Globus pallidus (tissue), 1 donor: ENCODE measurements around the gene TBC1D14.

ENCODE experiments used
- DNase-seq: peaks from one replicate; pipeline ENCODE4 v3.0.0-alpha.2; 2015; ENCODE audit warnings: low spot score

The TBC1D14 gene

DNA sequence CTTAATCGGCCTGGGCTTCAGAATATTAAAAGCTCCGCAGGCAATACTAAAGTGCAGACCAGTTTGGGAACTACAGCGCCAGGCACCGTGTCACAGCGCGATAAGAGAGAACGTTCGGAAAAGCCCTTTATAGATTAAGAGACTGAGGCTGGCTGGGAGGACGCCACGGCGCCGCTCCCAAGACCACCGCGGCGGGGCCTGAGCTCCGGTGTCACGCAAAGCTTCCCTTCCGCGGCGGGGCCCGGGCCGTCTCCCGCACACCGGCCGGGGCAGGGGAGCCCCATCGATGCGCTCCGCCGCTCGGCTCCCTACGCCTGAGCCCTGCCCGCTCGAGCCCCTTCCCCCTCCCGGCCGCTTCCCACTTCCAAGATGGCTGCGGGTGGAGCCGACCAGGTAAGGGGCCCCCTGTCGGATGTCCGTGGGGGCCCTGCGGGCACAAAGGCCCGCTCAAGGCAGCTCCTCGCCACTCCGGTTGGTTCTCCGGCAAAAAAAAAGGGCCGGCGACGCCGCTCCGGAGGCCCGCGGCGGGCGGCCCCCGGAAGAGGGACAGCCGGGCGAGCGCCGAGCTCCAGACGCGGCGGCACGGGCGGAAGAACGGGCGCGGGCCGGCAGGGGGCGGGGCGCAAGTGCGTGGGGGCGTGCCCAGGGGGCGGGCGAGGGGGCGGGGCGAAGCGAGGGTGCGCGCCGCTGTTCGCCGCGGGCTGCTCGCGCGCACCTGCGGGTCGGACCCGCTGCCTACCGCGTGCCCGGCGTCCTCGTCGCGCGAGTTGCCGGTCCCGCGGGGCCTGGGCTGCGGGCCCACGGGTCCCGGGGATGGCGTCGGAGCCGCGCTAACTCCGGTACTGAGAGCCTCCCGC lies at the start of gene TBC1D14:
Gene TBC1D14 (plus strand): TSS at position 714 of the 857 bp plus-strand sequence. CDS start 13,564 bp downstream, outside the sequence.
- peak; percentile 88 for DNase-seq

DNA sequence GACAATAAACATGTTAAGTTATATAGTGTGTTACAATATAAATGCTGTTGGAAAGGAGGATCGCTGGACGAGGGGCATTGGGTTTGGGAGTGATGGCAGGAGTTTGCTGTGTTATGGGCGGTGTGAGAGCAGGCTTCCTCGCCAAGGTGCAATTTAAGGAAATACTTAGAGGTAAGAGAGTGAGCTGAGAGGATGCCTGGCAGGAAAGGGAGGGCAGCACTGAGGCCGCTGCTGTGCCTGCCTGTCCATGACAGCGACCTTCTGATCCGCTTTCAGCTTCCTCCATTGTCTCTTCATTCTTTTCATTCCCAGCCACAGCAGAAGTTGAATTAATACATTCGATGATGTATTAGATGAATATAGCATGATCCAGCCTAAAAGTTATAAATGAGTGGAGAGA lies 41.2 kb upstream of the TBC1D14 start:
- no peak for DNase-seq

DNA sequence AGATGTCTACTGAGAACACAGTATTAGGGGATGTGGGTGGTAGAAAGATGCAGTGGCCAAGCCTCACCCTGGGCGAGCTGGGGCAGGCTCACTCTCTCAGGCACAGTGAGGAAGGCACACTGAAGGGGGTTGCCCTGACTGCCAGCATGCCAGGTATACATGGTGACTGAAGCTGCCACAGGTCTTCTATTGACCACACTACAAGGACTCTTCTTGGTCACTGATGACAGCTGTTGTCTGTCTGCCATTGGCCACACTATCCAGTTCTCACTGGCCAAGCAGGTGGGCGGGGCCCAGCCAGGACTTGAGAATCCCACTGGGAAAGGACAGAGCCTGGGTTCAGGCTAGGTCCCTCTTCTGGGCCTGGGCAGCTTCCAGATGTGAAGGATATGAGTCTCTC lies 39.7 kb upstream of the TBC1D14 start:
- DNase-seq = no peak

DNA sequence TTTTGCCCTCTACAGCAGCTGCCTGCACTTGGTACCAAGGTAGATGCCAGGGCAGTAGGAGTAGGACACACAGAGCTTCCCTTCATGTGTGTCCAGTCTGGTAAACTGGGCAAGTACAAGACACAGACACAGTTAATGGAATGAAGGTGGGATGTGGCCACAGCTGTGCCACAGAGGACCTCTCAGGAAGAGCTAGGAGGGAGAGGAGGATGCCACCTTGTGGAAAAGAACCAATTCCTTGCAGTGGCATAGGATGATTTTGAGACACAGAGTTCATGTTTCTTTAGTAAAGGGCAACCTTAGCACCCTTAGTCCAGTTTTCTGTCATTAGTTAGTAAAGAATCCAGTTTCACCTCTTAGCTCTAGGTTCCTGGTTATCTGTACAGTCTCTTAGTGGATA lies 36.3 kb upstream of the TBC1D14 start:
- DNase-seq = no peak

DNA sequence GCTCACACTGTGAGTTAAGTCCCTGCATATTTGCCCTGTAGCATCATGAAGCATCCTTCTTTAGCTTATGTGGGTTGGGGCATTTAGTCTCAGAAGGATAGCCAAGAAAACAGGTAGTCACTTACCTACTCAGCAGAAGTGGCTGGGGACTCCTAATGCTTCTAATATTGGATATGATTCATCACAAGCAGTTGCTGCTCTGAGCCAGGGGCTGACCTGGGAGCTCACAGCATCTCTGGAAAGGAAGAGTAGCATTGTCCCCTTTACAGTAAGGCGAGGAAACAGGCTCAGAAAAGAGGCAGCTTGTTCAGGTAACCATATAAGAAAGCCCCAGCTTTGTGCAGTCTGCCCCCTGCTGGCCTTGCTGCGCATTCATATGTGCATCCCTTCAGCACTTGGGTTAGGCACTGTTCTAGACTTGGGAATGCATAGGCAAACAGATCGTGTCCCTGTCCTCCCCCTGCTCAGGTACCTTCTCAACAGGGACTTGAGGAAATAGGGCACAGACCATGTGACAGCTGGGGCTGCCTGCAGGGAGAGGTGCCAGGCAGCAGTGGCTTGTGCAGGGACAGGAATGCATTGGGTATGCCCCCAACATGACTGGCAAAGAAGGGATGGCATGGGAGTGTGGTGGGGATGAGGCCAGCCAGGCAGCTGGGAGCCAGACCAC lies 35.7 kb upstream of the TBC1D14 start:
- DNase-seq = peak; percentile 76

- no peak for DNase-seq
Measured at GRCh38 chr4:6874981-6875380, 34.6 kb upstream of the TBC1D14 start.

- DNase-seq = peak; percentile 73
Measured at GRCh38 chr4:6875431-6875831, 34.2 kb upstream of the TBC1D14 start.

DNA sequence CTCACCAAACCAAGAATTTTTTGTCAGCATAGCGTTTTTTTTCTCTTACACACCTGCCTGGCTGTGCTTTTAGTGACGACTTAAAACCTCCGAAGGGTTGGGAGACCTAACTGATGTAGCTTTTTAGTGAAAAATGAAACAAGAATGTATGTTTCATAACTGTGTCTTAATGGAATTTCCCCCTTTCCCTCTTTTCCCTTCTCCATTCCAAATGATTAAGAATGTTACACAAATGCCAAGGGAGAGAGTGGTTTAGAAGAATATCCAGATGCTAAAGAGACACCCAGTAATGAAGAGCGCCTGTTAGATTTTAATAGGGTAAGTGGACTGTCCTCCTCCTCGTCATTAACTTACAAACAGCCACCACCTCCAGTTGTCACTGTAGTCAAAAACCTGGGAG lies 33.2 kb upstream of the TBC1D14 start:
- DNase-seq = no peak

DNA sequence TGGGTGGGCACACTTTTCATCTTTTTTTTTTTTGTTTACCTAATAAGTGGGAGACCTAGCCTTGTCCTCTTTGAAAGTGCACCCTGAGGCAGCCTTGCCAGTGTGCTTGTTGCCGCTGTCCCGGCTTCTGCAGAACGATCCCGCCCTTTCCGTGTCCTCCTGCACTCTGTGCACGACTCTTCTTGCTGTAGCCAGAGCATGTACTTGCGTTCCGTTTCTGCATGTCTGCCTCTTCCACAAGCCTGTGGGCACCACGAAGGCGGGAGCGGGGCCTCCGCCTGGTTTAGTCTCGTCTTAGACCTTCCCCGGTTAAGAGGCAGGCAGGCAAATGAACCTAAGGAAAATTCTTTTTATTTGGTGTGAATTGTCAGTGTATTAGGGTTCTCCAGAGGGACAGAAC lies 32.6 kb upstream of the TBC1D14 start:
- DNase-seq = no peak

GRCh38 chr4:6878451-6879059 lies 31.1 kb upstream of the TBC1D14 start:
- no peak for DNase-seq

DNA sequence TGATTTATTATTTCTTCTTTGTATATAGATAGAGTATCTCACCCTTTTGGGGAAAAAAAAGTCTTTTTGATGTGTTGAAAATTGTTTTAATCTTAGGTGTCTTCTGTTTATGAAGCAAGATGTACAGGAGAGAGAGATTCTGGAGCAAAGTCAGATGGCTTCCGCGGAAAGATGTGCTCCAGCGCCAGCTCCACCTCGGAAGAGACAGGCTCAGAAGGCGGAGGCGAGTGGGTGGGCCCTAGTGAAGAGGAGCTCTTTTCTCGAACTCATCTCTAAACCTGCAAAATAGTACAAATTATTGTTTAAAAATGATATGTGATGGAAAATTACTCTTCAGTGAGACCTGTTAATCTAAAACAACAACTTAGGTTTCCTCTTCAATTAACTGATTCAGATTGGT lies 28.9 kb upstream of the TBC1D14 start:
- DNase-seq = no peak

GRCh38 chr4:6881908-6882307 lies 27.7 kb upstream of the TBC1D14 start:
- no peak for DNase-seq

- no peak for DNase-seq
Measured at GRCh38 chr4:6884341-6884870, 25.2 kb upstream of the TBC1D14 start.

DNA sequence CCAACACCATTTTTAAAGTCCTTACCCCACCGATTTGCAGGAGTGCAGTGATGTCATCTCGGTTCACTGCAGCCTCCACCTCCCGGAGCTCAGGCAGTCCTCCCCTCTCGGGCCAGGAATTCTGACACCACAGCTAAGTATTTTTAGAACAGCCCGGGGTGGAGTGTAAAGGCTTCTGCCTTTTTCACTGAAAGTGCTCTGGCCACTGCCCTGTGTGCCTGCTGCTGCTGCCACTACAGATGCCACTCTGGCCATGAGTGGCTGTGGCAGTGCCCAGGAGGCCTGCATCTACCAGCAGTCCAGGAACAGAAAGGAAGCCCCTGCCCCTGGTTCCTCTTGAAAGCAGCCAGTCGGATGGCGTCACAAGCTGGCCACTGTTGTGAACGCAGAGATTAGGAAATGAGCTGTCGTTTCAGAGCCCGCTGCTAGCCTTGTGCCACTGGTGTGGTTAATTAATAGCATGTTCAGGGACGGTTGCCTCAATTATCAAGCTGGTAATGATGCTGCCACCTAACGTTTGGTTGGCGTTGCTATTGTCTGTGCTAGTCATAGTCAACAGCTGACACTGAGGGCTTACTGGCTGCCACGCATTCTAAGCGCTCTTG lies 23.6 kb upstream of the TBC1D14 start:
- peak; percentile 83 for DNase-seq

DNA sequence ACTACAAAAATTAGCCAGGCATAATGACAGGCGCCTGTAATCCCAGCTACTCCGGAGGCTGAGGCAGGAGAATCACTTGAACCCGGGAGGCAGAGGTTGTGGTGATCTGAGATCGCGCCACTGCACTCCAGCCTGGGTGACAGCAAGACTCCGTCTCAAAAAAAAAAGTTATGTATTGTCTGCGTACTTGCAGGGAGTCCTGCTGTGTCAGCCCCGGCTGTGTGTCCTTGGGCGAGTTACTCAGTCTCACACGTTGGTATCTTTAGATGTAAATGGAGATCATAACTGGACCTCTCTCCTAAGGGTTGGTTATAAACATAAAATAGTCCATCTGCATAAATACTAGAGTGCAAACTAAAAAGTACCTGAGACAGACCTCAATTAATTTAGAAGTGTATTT lies 22.7 kb upstream of the TBC1D14 start:
- DNase-seq = no peak

- DNase-seq = peak; percentile 47
Measured at GRCh38 chr4:6887591-6888371, 21.8 kb upstream of the TBC1D14 start.

GRCh38 chr4:6888506-6889071 lies 21.0 kb upstream of the TBC1D14 start:
- no peak for DNase-seq

- DNase-seq = no peak
Measured at GRCh38 chr4:6889101-6889735, 20.4 kb upstream of the TBC1D14 start.

DNA sequence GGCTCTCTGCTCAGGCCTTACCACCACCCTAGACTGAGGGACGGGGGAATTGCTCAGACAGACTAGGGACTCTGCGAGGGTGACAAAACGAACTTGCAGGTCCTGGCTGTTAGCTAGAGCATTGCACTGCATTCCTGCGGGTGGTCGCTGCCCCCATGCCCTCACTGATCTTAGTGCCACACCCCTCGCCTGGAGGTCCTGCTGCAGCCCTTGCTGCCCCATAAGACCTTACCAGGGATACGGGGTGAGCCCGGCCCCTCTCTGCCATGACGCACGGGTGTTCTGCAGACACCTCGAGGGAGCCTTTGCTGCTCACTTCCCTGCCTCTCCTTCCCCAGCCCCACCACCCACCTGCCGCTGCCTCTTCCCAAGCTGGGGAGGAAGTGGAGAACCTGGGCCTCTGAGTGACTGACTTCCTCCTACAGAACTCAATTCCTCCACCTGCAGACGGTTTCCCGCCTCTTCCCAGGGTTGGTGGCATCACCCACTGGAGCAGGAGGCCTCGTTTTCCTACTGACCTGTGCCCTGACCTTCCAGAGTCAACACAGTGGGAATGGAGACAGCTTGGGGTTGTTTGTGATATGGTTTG lies 19.8 kb upstream of the TBC1D14 start:
- no peak for DNase-seq

DNA sequence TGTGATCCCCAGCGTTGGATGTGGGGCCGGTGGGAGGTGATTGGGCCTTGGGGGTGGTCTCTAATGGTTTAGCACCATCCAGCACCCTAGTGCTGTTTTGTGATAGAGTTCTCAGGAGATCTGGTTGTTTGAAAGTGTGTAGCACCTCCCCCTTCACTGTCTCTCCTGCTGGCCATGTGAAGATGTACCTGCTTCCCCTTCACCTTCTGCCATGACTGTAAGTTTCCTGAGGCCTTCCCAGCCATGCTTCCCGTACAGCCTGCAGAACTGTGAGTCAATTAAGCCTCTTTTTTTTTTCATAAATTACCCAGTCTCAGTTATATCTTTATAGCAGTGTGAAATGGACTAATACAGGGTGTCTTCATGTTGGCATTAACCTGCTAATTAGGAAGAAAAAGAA lies 19.3 kb upstream of the TBC1D14 start:
- DNase-seq = no peak
